Islet of Langerhans (tissue), 1 donor: Measurements from ENCODE around the gene KCNT1.

Experiments
- FAIRE-seq: peaks from one replicate; lab custom pipeline; 2011; peaks lifted over from hg19 to GRCh38; lab: Jason Lieb, UNC

KCNT1 gene

DNA sequence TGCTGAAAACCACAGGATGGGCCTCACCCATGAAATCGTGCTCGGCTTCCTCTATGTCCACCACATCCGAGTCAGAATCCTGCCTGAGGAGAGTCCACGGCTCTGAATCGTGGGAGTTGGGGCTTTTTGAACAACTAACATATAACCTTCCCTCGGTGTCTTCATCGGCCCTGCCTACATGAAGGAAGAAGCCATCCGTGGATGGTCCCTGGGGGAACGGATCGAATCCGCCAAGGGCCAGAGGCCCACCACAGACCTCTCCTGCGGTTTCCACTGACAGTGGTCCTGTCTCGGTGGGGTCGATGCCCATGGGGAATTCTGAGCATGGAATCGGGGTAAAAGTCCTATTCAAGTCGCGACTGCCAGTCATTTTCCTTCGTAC, 120.4 kb downstream of the KCNT1 start:
- FAIRE-seq, result no peak

DNA sequence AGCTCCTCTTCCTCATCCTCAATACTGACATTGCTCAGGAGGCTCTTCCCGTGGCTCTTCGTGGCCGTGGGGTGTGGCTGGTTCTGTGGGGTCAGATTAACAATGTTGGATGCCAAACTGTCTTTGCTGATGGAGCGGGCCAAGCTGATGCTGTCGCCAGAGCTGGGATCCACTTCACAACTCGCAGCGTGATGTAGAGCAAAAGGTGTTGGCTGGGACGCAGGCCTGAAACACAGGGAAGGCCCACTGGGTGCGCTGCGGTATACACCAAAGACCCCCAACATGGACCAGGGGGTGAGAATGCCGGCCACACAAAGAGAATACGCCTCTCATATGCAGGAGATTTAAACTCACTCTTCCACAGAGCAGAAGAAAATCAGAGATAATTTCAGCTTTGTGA, 121.1 kb downstream of the KCNT1 start:
- no peak for FAIRE-seq

DNA sequence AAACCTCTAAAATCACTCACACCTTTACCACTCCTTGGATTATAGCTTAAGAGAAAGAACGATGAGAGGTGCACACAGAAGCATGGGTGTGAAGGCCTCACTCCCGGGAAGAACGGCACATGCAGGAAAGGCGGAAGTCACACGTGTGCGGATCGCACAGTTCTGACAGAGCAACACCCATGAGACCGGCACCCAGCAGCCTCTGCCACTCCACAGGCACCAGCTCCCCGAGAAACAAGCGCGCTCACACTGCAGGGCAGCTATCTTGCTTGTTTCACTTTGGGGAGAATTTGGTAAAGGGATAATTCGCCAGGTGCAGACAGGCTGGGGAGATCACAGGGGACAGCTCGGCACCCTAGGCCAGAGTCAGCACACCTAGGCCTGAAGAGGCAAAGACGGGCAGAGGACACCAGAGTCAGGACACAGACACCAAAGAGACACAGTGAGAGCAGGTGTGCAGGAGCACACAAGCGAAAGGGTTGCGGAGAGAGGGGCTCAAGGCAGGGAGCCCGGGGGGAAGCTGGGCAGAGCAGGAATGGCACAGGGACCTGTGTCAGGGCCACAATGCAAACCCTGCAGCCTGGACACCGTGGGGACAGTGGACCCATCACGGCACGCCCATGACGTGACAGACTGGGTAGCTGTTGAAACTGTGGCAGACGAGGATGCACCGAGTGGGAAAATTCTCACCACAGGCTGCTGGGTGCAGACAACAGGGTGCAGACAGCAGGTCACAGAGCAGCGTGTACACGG, 123.6 kb downstream of the KCNT1 start:
- no peak for FAIRE-seq

DNA sequence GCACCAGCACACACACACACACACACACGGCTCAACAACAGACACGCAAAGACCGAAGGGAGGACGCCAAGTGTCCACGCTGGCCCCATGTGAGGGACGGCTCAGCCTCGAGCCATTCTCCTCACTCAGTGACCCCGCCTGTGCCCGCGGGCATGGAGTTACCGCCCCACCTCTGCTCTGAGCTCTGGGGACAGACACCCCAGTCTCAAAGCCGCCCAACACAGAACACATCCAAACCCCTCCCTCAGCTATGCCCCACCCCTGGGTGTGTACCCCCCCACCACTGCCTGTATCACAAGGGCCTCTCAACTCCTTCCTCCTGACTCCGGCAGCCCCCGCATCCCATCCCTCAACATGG, 124.2 kb downstream of the KCNT1 start:
- FAIRE-seq, result no peak

DNA sequence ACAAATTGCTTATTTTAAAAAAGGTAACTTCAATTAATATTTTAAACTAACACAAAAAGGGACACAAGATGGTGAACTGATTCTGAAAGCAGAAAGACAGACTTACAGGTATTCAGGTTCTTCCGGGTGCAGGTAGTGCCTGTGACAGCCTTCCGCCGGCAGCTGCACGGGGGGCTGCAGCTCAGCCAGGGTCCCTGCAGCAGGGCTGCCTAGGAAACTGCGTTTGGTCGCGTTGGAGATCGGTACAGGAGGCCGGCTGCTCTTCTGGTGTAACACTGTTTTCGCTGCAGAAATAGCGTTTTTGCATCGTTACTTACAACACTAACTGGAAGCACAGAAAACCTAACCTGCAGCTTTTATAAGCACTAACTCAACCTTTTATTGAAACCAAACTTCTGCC, 125.3 kb downstream of the KCNT1 start:
- FAIRE-seq, result no peak

DNA sequence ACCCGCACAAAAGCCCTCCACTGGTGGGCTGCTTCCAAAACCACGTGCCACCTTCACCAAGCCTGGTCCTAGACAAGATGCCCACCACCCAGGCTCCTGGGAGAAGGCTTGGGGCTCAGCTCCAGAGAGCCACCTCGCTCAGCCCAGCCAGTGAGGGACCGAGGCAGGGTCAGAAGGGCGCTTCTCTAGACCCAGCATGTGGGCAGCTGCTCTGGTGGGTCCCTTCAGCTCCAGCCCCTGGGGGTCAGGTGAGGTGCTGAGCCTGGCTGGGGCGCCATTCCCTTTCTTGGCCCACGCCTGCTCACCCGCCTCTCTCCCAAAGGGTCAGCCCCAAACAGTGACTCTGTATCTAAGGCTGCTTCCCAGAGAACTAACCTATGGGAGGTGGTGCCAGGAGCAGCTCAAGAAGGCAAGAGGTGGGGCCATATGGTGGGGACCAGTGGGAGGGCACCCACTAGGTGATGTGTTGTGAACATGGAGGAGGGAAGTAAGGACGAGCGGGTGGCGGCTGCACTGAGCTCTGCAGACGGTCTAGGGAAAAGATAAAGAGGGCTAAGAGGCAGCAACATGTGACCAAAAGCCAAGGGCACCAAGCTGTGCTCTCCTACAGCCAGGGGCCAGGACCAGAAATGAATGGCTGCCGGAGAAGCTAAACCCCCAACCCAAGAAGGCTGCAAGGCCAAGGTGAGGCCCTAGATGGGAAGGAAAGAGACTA, 126.0 kb downstream of the KCNT1 start:
- no peak for FAIRE-seq

DNA sequence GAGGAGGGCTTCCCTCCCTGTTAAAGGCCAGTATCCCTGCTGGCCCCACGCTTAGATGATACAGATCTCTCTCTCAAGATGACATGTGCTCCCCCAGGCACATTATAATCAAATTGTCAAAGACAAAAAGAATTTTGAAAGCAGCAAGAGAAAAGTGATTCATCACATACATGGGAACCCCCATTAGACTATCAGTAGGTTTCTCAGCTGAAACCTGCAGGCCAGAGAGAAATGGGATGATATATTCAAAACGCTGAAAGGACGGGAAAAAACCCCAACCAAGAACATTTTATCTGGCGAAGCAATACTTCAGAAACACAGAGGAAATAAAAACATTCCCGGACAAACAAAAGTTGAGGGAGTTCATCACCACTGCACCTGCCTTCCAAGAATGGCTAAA, 126.7 kb downstream of the KCNT1 start:
- FAIRE-seq, result no peak

DNA sequence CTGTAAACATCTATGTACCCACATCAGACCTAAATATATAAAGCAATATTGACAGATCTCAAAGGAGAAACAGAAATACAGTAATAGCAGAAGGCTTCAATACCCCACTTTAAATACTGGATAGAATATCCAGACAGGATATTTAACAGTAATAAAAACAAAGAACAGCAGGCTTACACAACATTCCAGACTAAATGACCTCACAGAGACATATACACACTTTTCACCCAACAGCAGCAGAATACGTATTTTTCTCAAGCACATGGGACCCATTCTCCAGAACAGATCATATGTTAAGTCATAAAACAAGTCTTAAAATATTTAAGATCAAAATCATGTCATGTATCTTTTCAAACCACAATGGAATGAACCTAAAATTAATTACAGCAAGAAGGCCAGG, 128.5 kb downstream of the KCNT1 start:
- FAIRE-seq, result no peak

DNA sequence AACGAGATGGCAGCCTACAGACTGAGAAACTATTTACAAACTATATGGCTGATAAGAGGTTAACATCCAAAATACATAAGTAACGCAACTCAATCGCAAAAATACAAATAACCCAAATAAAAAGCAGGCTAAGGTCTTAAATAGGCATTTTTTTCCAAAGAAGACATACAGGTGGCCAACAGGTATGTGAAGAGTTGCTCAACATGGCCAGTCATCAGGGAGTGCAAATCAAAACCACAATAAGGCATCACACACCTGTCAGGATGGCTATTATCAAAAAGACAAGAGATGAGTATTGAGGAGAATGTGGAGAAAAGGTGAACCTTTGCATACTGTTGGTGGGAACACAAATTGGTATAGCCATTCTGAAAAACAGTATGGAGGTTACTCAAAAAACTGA, 131.9 kb downstream of the KCNT1 start:
- FAIRE-seq, result no peak

DNA sequence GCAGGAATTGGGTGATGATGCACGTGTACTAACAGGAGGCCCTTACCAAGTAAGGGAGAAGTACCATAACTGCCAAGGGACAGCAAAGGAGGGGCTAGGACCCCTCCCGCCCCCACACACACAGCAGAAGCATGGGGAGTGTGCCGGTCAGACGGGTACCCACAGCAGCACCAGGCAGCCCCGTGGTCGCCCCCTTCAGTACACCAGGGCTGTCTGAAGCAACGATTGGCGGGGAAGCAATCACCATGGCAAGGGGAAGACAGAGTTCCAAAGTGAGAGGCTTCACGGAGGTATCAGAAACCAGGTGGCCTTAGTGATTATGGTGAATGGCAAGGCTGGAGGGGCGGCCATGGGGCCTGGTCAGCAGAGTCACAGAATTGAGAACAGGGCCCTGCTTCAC, 133.1 kb downstream of the KCNT1 start:
- FAIRE-seq, result no peak

DNA sequence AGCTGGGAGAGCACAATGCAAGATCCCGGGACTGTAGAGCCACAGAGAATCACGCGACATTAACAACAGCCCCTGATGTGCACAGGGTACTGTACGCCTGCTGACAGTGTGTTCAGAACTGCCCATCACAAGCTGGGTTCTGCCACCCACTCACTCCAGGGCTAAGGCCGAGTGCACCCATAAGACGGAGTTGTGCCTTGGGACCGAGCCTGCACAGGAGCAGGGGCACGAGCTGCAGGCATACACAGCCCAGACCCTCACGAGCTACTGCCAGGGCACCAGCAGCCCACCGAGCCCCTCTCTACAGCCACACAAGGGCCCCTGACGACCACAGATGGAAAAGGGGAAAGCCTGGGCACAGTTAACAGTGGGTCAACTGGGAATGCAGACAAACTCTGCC, 137.5 kb downstream of the KCNT1 start:
- FAIRE-seq, result no peak

DNA sequence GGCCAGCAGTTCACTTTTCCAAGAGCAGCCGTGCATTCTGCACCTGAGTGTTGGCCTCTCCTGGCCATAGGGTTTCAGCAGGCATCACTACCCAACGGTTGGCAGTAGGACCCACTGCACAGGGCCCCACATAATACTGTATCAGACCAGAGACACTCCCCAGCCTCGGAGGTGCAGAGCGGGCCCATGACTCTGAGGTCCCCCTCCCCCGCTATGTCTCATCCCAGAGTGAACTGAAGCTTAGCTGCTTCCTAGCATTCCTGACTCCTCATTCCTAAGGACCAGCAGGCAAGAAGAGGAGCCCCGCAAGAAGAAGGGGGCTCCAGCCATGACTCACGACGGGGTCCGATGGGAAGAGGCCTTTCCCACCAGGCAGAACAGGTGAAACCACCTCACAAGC, 138.1 kb downstream of the KCNT1 start:
- no peak for FAIRE-seq

DNA sequence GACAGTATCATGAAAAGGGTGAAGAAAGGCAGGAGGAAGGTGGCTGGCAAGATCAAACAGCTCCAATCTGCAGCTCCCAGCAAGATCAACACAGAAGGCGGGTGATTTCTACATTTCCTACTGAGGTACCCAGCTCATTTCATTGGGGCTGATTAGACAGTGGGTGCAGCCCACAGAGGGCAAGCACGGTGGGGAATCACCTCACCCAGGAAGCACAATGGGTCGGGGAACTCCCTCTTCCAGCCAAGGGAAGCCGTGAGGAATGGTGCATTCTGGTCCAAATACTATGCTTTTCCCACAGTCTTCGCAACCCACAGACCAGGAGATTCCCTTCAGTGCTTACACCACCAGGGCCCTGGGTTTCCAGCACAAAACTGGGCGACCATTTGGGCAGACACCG, 138.6 kb downstream of the KCNT1 start:
- no peak for FAIRE-seq
